ENCODE data around the gene CPAMD8. TPM values are rescaled to one million over a fixed set of nuclear protein-coding genes. Genes with fewer than 3 reads are reported as not detected.
A peak's percentile ranks its signal among the peaks of the same experiment; 100 is the strongest.

Gene CPAMD8
- total and polyA plus RNA-seq, 2 of the 8 experiments (the other 6 are each of a cell fraction or from before 2014, with no cell fraction given) = 6.1 to 9.2 TPM

DNA sequence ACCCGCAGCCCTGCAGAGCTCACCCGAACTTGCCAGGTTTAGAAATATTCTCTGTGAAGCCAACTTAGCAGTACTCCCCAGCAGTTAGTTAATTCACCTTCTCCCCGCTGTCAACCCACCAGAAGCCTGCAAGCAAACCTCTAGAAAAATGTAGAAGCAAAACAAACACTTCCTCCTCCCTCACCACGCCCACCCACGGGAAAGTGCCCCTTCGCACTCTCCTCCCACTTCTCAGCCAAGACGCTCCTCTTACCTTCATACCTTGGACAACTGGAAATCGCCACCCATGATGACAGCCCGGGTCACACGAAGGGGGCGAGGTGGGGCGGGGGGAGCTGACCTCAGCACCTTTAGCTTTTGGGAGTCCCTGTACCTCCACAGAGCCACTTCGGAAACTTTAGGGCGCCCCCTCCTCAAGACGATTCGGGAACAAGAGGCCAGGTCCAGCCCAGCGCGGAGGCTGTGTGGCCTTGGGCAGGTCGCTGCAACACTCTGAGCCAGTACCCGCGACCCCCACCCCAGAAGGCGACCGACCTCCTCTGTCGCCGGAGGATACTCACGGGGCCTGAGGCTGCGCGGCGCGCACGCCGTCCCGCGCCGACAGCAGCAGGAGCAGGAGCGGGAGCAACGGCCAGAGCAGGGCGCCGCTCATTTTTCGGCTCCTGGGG lies 485 bp downstream of the CPAMD8 start:
- peak overlapping the region; percentile 91 for H3K4me2 ChIP-seq (ENCODE audit: insufficient read depth in 1 of 2, low read depth in 2 of 2, low read length in 2 of 2)
- no peak overlapping the region for H2AFZ ChIP-seq (ENCODE audit: low read length)
- no peak overlapping the region for H2BK12ac ChIP-seq (ENCODE audit: low read depth, low read length)
- peaks cover 0 to 3% of the 10 kb centered on the region in 2 experiments for H4K20me1 ChIP-seq (replicated peaks in 1 of 2; ENCODE audit: control insufficient read depth in 1 of 2, insufficient read depth in 2 of 2, low read length in 2 of 2)
- DNase-seq (ENCODE audit: low read depth in 1 of 2, low spot score in 2 of 2) = peak in 1 of 2 experiments; percentile 65
- H3K4ac ChIP-seq (replicated peaks; ENCODE audit: insufficient read length, low read depth, low read length) = no peak overlapping the region
- ChIA-PET POLR2A (ENCODE audit: partially characterized antibody) (interaction anchor here (1.1 to 1.5 kb wide), 3 partner anchors 10 to 18 kb away, joined by 3 to 4 read pairs (median 4); no protein-coding TSS in a partner anchor), CTCF (ENCODE audit: partially characterized antibody) (no interaction called here)
- peaks cover 3 to 8% of the 10 kb centered on the region in 2 experiments for H3K9me3 ChIP-seq (ENCODE audit: insufficient read depth in 2 of 2, low read depth in 1 of 2, low read length in 1 of 2)
- no peaks in the 10 kb centered on the region for H3K79me1 ChIP-seq (ENCODE audit: low read depth, low read length)
- peaks cover 0 to 3% of the 10 kb centered on the region in 2 experiments; a peak in 2 of 4 replicates for H3K79me2 ChIP-seq (ENCODE audit: control insufficient read depth in 1 of 2, insufficient read depth in 2 of 2, low read length in 2 of 2)
- H3K9ac ChIP-seq (replicated peaks in 1 of 4; ENCODE audit: extremely low read depth in 1 of 4, low read depth in 3 of 4, low read length in 3 of 4) = peak overlapping the region; percentile 44 to 72 (median 59); a peak in 6 of 7 replicates
- H3K4me1 ChIP-seq (replicated peaks in 1 of 4; ENCODE audit: control insufficient read depth in 3 of 4, insufficient read depth in 4 of 4, low read length in 3 of 4) = peaks cover 2 to 9% (median 5%) of the 10 kb centered on the region in 4 experiments; a peak in 5 of 7 replicates
- no peak overlapping the region for H2BK15ac ChIP-seq (ENCODE audit: low read length)
- WGBS, 2 experiments (ENCODE audit: extremely low coverage in 1 of 2, insufficient coverage in 1 of 2, insufficient read length in 1 of 2, insufficient replicate concordance in 2 of 2, low coverage in 1 of 2, low lambda C conversion rate in 2 of 2, missing lambda C conversion rate in 1 of 2) = 4% methylated on average over 32 of the region's 40 CpGs; no CpG with 5 or more reads in 1 of the 2 experiments
- peak overlapping the region; percentile 73 for H4K91ac ChIP-seq (replicated peaks; ENCODE audit: insufficient read length, low read length)
- no peak overlapping the region for H2BK120ac ChIP-seq (replicated peaks; ENCODE audit: low read depth, low read length)
- H3K27me3 ChIP-seq (replicated peaks in 1 of 4; ENCODE audit: control insufficient read depth in 3 of 4, extremely low read depth in 1 of 4, insufficient read depth in 3 of 4, low read length in 3 of 4) = peaks cover 0 to 6% (median 3%) of the 10 kb centered on the region in 4 experiments; a peak in 4 of 7 replicates
- H3K23me2 ChIP-seq (ENCODE audit: low read depth, low read length) = peaks cover 11% of the 10 kb centered on the region
- H2BK20ac ChIP-seq (ENCODE audit: low read length) = no peak overlapping the region
- peak overlapping the region; percentile 74 to 87 (median 82) for H3K4me3 ChIP-seq (ENCODE audit: extremely low read depth in 1 of 4, insufficient read depth in 2 of 4, low read depth in 3 of 4, low read length in 4 of 4)
- H3K18ac ChIP-seq (ENCODE audit: extremely low read depth, low read length) = peak overlapping the region; percentile 60; the same call in 1 of the 2 replicates
- H3K27ac ChIP-seq (ENCODE audit: low read depth, low read length) = no peak overlapping the region
- no peak overlapping the region for H2BK5ac ChIP-seq (ENCODE audit: low read depth, low read length)
- FAIRE-seq = no peak
- H3K23ac ChIP-seq (ENCODE audit: insufficient read length) = no peak overlapping the region
- H3K56ac ChIP-seq (replicated peaks; ENCODE audit: insufficient read length, low read depth, low read length) = no peak overlapping the region
- TF ChIP-seq POLR2A (IDR thresholded peaks at IDR 0.05; ENCODE audit: control extremely low read depth in 1 of 2, low read depth in 2 of 2, low read length in 2 of 2) (peak in 1 of 2 experiments; percentile 63; a peak in 2 of 3 replicates), TAF1 (IDR thresholded peaks at IDR 0.05; ENCODE audit: low read depth, low read length) (peak; percentile 39; the same call in 1 of the 2 replicates), KDM4A (IDR thresholded peaks at IDR 0.05; ENCODE audit: low read depth, low read length, severe bottlenecking) (peak; percentile 69), MAFK (IDR thresholded peaks at IDR 0.05; ENCODE audit: low read depth, low read length) (no peak), POU5F1 (IDR thresholded peaks at IDR 0.05; ENCODE audit: low read depth, low read length) (no peak), KDM1A (IDR thresholded peaks at IDR 0.05; ENCODE audit: borderline replicate concordance, low read length) (peak; percentile 72; the same call in 1 of the 2 replicates), JUND (IDR thresholded peaks at IDR 0.05; ENCODE audit: low read length) (no peak), ASH2L (IDR thresholded peaks at IDR 0.05; ENCODE audit: low read length) (peak; percentile 2), SIN3A (conservative IDR thresholded peaks at IDR 0.05 in 1 of 2, IDR thresholded peaks at IDR 0.05 in 1 of 2; ENCODE audit: low read depth in 1 of 2, low read length in 2 of 2) (no peak)
- TF ChIP-seq, protein P1, sequence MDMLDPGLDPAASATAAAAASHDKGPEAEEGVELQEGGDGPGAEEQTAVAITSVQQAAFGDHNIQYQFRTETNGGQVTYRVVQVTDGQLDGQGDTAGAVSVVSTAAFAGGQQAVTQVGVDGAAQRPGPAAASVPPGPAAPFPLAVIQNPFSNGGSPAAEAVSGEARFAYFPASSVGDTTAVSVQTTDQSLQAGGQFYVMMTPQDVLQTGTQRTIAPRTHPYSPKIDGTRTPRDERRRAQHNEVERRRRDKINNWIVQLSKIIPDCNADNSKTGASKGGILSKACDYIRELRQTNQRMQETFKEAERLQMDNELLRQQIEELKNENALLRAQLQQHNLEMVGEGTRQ (IDR thresholded peaks at IDR 0.05; ENCODE audit: low read length) = no peak
- TF ChIP-seq, protein P2, sequence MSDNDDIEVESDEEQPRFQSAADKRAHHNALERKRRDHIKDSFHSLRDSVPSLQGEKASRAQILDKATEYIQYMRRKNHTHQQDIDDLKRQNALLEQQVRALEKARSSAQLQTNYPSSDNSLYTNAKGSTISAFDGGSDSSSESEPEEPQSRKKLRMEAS (IDR thresholded peaks at IDR 0.05) = 0 out of 2 replicates have a peak, but pooled peaks have one; percentile 13
- H4K8ac ChIP-seq (ENCODE audit: extremely low read depth, insufficient read depth, low read length) = peak overlapping the region; percentile 80
- H2AK5ac ChIP-seq (ENCODE audit: low read depth, low read length) = no peak overlapping the region
- peak overlapping the region; percentile 40 for H4K5ac ChIP-seq (ENCODE audit: insufficient read length, low read depth, low read length)
- H3K14ac ChIP-seq (ENCODE audit: insufficient read length) = no peak overlapping the region
- H3K36me3 ChIP-seq (ENCODE audit: control insufficient read depth in 2 of 4, insufficient read depth in 4 of 4, low read length in 3 of 4) = no peaks in the 10 kb centered on the region

Measured in H1 (cell line).